B cell (primary cell): ENCODE data around the gene ENO1.

Source experiments
- EZH2 ChIP-seq: IDR thresholded peaks from 2 replicates; pipeline ENCODE4 v1.6.1; 2012; ENCODE audit warnings: borderline replicate concordance, low read depth, mild to moderate bottlenecking, moderate library complexity, low read length; ENCODE audit not compliant: insufficient read depth, poor library complexity, severe bottlenecking
- TF ChIP-seq, protein P1 (sequence below): fragments of 200-600 bp; IDR thresholded peaks from one replicate; pipeline ENCODE4 v1.8.0; 2022; ENCODE audit warnings: antibody characterized with exemption, mild to moderate bottlenecking

- TF ChIP-seq, protein P1, sequence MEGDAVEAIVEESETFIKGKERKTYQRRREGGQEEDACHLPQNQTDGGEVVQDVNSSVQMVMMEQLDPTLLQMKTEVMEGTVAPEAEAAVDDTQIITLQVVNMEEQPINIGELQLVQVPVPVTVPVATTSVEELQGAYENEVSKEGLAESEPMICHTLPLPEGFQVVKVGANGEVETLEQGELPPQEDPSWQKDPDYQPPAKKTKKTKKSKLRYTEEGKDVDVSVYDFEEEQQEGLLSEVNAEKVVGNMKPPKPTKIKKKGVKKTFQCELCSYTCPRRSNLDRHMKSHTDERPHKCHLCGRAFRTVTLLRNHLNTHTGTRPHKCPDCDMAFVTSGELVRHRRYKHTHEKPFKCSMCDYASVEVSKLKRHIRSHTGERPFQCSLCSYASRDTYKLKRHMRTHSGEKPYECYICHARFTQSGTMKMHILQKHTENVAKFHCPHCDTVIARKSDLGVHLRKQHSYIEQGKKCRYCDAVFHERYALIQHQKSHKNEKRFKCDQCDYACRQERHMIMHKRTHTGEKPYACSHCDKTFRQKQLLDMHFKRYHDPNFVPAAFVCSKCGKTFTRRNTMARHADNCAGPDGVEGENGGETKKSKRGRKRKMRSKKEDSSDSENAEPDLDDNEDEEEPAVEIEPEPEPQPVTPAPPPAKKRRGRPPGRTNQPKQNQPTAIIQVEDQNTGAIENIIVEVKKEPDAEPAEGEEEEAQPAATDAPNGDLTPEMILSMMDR: no peak
- TF ChIP-seq EZH2: no peak
These were observed 27.2 kb upstream of the ENO1 start for GRCh38 chr1:8905582-8906191.
